ENCODE results near the gene EPHX1.

- no peak for TF ChIP-seq CTCF (IDR thresholded peaks at IDR 0.05; ENCODE audit: low read depth, low read length)
- TF ChIP-seq EZH2phosphoT487 (IDR thresholded peaks at IDR 0.05; ENCODE audit: low read depth): no peak
Measured at GRCh38 chr1:225827076-225827475, 17.2 kb downstream of the EPHX1 start.

Data from OCI-LY3 (cell line).